GM23338 (cell line): Measurements from ENCODE around the gene SPI1.

Experiments used
- EZH2 ChIP-seq: fragments of 200-600 bp; sonication (generic); IDR thresholded peaks from one replicate; pipeline ENCODE4 v1.8.0; 2017; ENCODE audit warnings: antibody characterized with exemption, mild to moderate bottlenecking, low read depth; ENCODE audit not compliant: unreplicated experiment
- POLR2AphosphoS5 ChIP-seq: IDR thresholded peaks from 2 replicates; pipeline ENCODE4 v1.6.1; 2016; ENCODE audit warnings: antibody characterized with exemption, low read depth
- ZNF114 ChIP-seq: fragments of 250-450 bp; sonication (Bioruptor Pico); IDR thresholded peaks from 2 replicates; pipeline ENCODE4 v1.5.0; 2020; ENCODE audit warnings: mild to moderate bottlenecking, moderate library complexity
- ZNF331 ChIP-seq: fragments of 250-450 bp; sonication (Bioruptor Pico); IDR thresholded peaks from 2 replicates; pipeline ENCODE4 v1.5.0; 2020; ENCODE audit warnings: low read depth, mild to moderate bottlenecking, moderate library complexity
- TF ChIP-seq, protein P1 (sequence below): IDR thresholded peaks from one replicate; pipeline ENCODE4 v1.6.1; 2018; ENCODE audit warnings: antibody characterized with exemption; ENCODE audit not compliant: unreplicated experiment
- TF ChIP-seq, protein P2 (sequence below), 2 experiments: fragments of 200-600 bp in 1 of 2; sonication (generic) in 1 of 2; conservative IDR thresholded peaks; 2 replicates each; pipeline versions ENCODE4 v1.5.1 to v1.6.1; 2016 to 2017; ENCODE audit warnings: antibody characterized with exemption in 2 of 2, low read depth in 2 of 2, mild to moderate bottlenecking in 2 of 2, moderate library complexity in 1 of 2
- TF ChIP-seq, protein P3 (sequence below): IDR thresholded peaks from 2 replicates; pipeline ENCODE4 v1.6.1; 2016; ENCODE audit warnings: antibody characterized with exemption

- no peak for TF ChIP-seq ZNF114
- no peak for TF ChIP-seq ZNF331 (CRISPR knock-in tag)
- TF ChIP-seq, protein P1, sequence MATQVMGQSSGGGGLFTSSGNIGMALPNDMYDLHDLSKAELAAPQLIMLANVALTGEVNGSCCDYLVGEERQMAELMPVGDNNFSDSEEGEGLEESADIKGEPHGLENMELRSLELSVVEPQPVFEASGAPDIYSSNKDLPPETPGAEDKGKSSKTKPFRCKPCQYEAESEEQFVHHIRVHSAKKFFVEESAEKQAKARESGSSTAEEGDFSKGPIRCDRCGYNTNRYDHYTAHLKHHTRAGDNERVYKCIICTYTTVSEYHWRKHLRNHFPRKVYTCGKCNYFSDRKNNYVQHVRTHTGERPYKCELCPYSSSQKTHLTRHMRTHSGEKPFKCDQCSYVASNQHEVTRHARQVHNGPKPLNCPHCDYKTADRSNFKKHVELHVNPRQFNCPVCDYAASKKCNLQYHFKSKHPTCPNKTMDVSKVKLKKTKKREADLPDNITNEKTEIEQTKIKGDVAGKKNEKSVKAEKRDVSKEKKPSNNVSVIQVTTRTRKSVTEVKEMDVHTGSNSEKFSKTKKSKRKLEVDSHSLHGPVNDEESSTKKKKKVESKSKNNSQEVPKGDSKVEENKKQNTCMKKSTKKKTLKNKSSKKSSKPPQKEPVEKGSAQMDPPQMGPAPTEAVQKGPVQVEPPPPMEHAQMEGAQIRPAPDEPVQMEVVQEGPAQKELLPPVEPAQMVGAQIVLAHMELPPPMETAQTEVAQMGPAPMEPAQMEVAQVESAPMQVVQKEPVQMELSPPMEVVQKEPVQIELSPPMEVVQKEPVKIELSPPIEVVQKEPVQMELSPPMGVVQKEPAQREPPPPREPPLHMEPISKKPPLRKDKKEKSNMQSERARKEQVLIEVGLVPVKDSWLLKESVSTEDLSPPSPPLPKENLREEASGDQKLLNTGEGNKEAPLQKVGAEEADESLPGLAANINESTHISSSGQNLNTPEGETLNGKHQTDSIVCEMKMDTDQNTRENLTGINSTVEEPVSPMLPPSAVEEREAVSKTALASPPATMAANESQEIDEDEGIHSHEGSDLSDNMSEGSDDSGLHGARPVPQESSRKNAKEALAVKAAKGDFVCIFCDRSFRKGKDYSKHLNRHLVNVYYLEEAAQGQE, result no peak
- TF ChIP-seq EZH2, result no peak
- TF ChIP-seq, protein P2, sequence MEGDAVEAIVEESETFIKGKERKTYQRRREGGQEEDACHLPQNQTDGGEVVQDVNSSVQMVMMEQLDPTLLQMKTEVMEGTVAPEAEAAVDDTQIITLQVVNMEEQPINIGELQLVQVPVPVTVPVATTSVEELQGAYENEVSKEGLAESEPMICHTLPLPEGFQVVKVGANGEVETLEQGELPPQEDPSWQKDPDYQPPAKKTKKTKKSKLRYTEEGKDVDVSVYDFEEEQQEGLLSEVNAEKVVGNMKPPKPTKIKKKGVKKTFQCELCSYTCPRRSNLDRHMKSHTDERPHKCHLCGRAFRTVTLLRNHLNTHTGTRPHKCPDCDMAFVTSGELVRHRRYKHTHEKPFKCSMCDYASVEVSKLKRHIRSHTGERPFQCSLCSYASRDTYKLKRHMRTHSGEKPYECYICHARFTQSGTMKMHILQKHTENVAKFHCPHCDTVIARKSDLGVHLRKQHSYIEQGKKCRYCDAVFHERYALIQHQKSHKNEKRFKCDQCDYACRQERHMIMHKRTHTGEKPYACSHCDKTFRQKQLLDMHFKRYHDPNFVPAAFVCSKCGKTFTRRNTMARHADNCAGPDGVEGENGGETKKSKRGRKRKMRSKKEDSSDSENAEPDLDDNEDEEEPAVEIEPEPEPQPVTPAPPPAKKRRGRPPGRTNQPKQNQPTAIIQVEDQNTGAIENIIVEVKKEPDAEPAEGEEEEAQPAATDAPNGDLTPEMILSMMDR (conservative IDR thresholded peaks at IDR 0.05; ENCODE audit: low read depth in 2 of 2), result no peak
- no peak for TF ChIP-seq POLR2AphosphoS5
- TF ChIP-seq, protein P3, sequence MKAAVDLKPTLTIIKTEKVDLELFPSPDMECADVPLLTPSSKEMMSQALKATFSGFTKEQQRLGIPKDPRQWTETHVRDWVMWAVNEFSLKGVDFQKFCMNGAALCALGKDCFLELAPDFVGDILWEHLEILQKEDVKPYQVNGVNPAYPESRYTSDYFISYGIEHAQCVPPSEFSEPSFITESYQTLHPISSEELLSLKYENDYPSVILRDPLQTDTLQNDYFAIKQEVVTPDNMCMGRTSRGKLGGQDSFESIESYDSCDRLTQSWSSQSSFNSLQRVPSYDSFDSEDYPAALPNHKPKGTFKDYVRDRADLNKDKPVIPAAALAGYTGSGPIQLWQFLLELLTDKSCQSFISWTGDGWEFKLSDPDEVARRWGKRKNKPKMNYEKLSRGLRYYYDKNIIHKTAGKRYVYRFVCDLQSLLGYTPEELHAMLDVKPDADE, result no peak
Measured at GRCh38 chr11:47392546-47393162, 14.3 kb upstream of the SPI1 start.
